ENCODE results near the gene LAMA2. TPM values are rescaled to one million over a fixed set of nuclear protein-coding genes. Genes with fewer than 3 reads are reported as not detected.

The LAMA2 gene
- total and polyA plus RNA-seq, 2 experiments from 2014 or later = 11.1 to 57.5 TPM

GRCh38 chr6:129448965-129449364 lies 566.0 kb downstream of the LAMA2 start:
- Histone ChIP-seq H3K27me3 (no peaks in the 10 kb centered on the region), H3K27ac (no peak overlapping the region)

GRCh38 chr6:129451187-129451586 lies 568.2 kb downstream of the LAMA2 start:
- H3K9me3 ChIP-seq (ENCODE audit: low read depth) = no peaks in the 10 kb centered on the region
- no peak for DNase-seq (ENCODE audit: low spot score)
- no peaks in the 10 kb centered on the region for H3K27me3 ChIP-seq
- TF ChIP-seq CTCF (IDR thresholded peaks at IDR 0.05; ENCODE audit: poor library complexity) (no peak), EZH2phosphoT487 (IDR thresholded peaks at IDR 0.05; ENCODE audit: low read depth, severe bottlenecking, unreplicated experiment) (no peak)
- H3K79me2 ChIP-seq = no peaks in the 10 kb centered on the region
- no peak overlapping the region for H3K4me3 ChIP-seq
- no peaks in the 10 kb centered on the region for H3K36me3 ChIP-seq (replicated peaks; ENCODE audit: insufficient read depth, low read depth)
- H3K4me1 ChIP-seq (ENCODE audit: insufficient read depth) = no peaks in the 10 kb centered on the region
- no peaks in the 10 kb centered on the region for H4K20me1 ChIP-seq (ENCODE audit: insufficient read depth, poor library complexity, severe bottlenecking)
- no peak overlapping the region for H2AFZ ChIP-seq
- H3K9me2 ChIP-seq (replicated peaks; ENCODE audit: insufficient read depth) = no peaks in the 10 kb centered on the region
- H3K4me2 ChIP-seq = no peak overlapping the region
- no peak overlapping the region for H3K27ac ChIP-seq

More at GRCh38 chr6:129448965-129449364, 566.0 kb downstream of the LAMA2 start:
- no peak overlapping the region for H3K4me3 ChIP-seq
- no peaks in the 10 kb centered on the region for H3K9me2 ChIP-seq (replicated peaks; ENCODE audit: insufficient read depth)
- H3K79me2 ChIP-seq = no peaks in the 10 kb centered on the region
- TF ChIP-seq CTCF (IDR thresholded peaks at IDR 0.05; ENCODE audit: poor library complexity) (no peak), EZH2phosphoT487 (IDR thresholded peaks at IDR 0.05; ENCODE audit: low read depth, severe bottlenecking, unreplicated experiment) (no peak), EZH2 (IDR thresholded peaks at IDR 0.05; ENCODE audit: borderline replicate concordance) (no peak)
- H3K9me3 ChIP-seq (ENCODE audit: low read depth) = no peaks in the 10 kb centered on the region
- H3K4me2 ChIP-seq = no peak overlapping the region
- no peak for DNase-seq (ENCODE audit: low spot score)
- H3K4me1 ChIP-seq (ENCODE audit: insufficient read depth) = no peaks in the 10 kb centered on the region
- no peaks in the 10 kb centered on the region for H3K36me3 ChIP-seq (replicated peaks; ENCODE audit: insufficient read depth, low read depth)
- no peaks in the 10 kb centered on the region for H4K20me1 ChIP-seq (ENCODE audit: insufficient read depth, poor library complexity, severe bottlenecking)
- H2AFZ ChIP-seq = no peak overlapping the region

GRCh38 chr6:129453073-129453472 lies 570.1 kb downstream of the LAMA2 start:
- Histone ChIP-seq H3K9me2 (replicated peaks; ENCODE audit: insufficient read depth) (no peaks in the 10 kb centered on the region), H3K27me3 (no peaks in the 10 kb centered on the region), H3K27ac (no peak overlapping the region), H3K9me3 (ENCODE audit: low read depth) (no peaks in the 10 kb centered on the region), H2AFZ (no peak overlapping the region), H3K4me1 (ENCODE audit: insufficient read depth) (no peaks in the 10 kb centered on the region), H3K4me2 (no peak overlapping the region), H4K20me1 (ENCODE audit: insufficient read depth, poor library complexity, severe bottlenecking) (no peaks in the 10 kb centered on the region), H3K36me3 (replicated peaks; ENCODE audit: insufficient read depth, low read depth) (no peaks in the 10 kb centered on the region), H3K4me3 (no peak overlapping the region), H3K79me2 (no peaks in the 10 kb centered on the region)
- TF ChIP-seq EZH2 (IDR thresholded peaks at IDR 0.05; ENCODE audit: borderline replicate concordance) (no peak), EZH2phosphoT487 (IDR thresholded peaks at IDR 0.05; ENCODE audit: low read depth, severe bottlenecking, unreplicated experiment) (no peak), CTCF (IDR thresholded peaks at IDR 0.05; ENCODE audit: poor library complexity) (no peak)
- WGBS (ENCODE audit: low lambda C conversion rate, missing lambda C conversion rate) = 88% methylated on average over 3 of the region's 3 CpGs
- DNase-seq (ENCODE audit: low spot score) = no peak

GRCh38 chr6:129454488-129454887 lies 571.5 kb downstream of the LAMA2 start:
- H2AFZ ChIP-seq = no peak overlapping the region
- no peaks in the 10 kb centered on the region for H3K27me3 ChIP-seq
- WGBS (ENCODE audit: low lambda C conversion rate, missing lambda C conversion rate) = 96% methylated on average over 1 of the region's 1 CpG
- H3K79me2 ChIP-seq = no peaks in the 10 kb centered on the region
- DNase-seq (ENCODE audit: low spot score) = no peak
- no peak overlapping the region for H3K4me3 ChIP-seq
- no peaks in the 10 kb centered on the region for H3K4me1 ChIP-seq (ENCODE audit: insufficient read depth)
- TF ChIP-seq EZH2 (IDR thresholded peaks at IDR 0.05; ENCODE audit: borderline replicate concordance) = no peak
- TF ChIP-seq CTCF (IDR thresholded peaks at IDR 0.05; ENCODE audit: poor library complexity) = no peak
- TF ChIP-seq EZH2phosphoT487 (IDR thresholded peaks at IDR 0.05; ENCODE audit: low read depth, severe bottlenecking, unreplicated experiment) = no peak
- H3K4me2 ChIP-seq = no peak overlapping the region
- no peaks in the 10 kb centered on the region for H3K9me3 ChIP-seq (ENCODE audit: low read depth)
- H4K20me1 ChIP-seq (ENCODE audit: insufficient read depth, poor library complexity, severe bottlenecking) = no peaks in the 10 kb centered on the region
- no peaks in the 10 kb centered on the region for H3K9me2 ChIP-seq (replicated peaks; ENCODE audit: insufficient read depth)
- H3K27ac ChIP-seq = no peak overlapping the region
- H3K36me3 ChIP-seq (replicated peaks; ENCODE audit: insufficient read depth, low read depth) = no peaks in the 10 kb centered on the region
